Spleen (tissue), 7 donors: ENCODE measurements around the gene MCEMP1.

Experiments used
- POLR2A ChIP-seq, 3 donors: fragments of 450-650 bp; IDR thresholded peaks; one replicate each; pipeline ENCODE4 v1.5.1; 2017; ENCODE audit warnings: antibody characterized with exemption in 3 of 3, mild to moderate bottlenecking in 1 of 3
- TF ChIP-seq, protein P1 (sequence below), 11 experiments: fragments of 200-600 bp in 7 of 11; fragments of 450-650 bp in 4 of 11; sonication (generic) in 4 of 11; IDR thresholded peaks in 8 of 11; conservative IDR thresholded peaks in 3 of 11; 1 replicate in 7 of 11; 2 replicates in 4 of 11; pipeline versions ENCODE4 v1.4.0 to v1.8.0; 2016 to 2021; ENCODE audit warnings: antibody characterized with exemption in 11 of 11, inconsistent platforms in 4 of 11, mild to moderate bottlenecking in 1 of 11
- donor health status: DM: no; HTN: no; CAD: no; lungs with moderate emphysema.
- donor health status: DM: no; HTN: no; CAD: no.
- donor health status: DM: no; HTN: no; CAD: no.

DNA sequence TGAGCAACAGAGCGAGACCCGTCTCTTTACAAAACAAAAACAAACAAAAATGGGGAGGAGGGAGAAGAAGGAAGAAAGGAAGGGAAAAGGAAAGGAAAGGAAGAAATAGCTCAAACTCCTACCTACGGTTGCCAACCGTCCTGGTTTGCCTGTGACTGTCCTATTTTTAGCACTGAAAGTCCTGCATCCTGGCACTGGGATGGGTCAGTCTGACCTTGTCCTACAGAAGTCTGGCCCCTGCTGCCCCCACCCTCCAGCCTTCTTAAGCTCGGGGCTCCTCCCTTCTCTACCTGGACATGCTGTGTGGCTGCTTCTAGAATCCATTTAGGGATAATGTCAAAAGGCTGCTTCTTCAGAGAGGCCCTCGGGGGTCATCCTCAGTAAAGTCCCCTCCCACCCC is 41.2 kb upstream of the MCEMP1 start:
- no peak for TF ChIP-seq POLR2A (IDR thresholded peaks at IDR 0.05)
- TF ChIP-seq, protein P1, sequence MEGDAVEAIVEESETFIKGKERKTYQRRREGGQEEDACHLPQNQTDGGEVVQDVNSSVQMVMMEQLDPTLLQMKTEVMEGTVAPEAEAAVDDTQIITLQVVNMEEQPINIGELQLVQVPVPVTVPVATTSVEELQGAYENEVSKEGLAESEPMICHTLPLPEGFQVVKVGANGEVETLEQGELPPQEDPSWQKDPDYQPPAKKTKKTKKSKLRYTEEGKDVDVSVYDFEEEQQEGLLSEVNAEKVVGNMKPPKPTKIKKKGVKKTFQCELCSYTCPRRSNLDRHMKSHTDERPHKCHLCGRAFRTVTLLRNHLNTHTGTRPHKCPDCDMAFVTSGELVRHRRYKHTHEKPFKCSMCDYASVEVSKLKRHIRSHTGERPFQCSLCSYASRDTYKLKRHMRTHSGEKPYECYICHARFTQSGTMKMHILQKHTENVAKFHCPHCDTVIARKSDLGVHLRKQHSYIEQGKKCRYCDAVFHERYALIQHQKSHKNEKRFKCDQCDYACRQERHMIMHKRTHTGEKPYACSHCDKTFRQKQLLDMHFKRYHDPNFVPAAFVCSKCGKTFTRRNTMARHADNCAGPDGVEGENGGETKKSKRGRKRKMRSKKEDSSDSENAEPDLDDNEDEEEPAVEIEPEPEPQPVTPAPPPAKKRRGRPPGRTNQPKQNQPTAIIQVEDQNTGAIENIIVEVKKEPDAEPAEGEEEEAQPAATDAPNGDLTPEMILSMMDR (IDR thresholded peaks at IDR 0.05 in 8 of 11, conservative IDR thresholded peaks at IDR 0.05 in 3 of 11), result no peak
